CD4-positive, alpha-beta T cell treated with Interleukin-21 for 1 hour (primary cell): ENCODE data around the gene IGF2R.

Source experiments
- DNase-seq: peaks from one replicate; pipeline ENCODE4 v3.0.0-alpha.2; 2020

IGF2R gene

DNA sequence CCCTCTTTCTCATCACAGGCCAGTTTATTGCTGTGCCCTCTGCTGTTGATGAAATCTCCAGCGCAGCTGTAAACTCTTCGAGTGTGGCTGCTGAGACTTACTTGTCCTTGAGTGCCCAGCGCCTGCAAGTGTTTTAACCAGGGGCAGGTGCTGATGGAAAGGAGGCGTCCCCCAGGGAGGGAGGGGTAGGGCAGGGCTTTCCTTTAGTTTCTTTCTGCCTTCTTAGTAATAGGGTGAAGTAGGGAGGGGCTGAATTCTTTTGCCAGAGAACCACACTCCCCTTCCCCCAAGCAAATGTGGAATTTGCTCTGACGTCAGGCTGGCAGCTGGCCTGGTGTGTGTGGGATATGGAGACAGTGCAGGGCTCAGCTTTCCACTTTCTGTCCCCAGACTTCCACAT, 61.2 kb downstream of the IGF2R start:
- no peak for DNase-seq

DNA sequence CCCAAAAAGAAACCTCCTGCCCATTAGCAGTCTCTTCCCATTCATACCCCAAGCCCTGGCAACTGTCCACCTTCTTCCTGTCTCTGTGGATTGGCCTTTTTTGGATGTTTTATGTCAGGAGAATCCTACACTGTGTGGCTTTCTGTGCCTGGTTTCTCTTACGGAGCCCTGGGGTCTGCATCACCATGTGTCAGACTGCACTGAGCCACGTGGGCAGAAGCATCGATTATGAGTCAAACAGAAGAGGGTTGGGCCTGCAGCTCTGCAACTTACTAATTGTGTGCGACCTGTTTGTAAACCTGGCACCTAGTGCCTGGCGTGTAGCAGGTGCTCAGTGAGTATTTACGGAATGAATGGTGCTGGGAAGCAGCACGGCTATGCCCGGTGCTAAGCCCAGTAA, 62.6 kb downstream of the IGF2R start:
- DNase-seq = no peak

DNA sequence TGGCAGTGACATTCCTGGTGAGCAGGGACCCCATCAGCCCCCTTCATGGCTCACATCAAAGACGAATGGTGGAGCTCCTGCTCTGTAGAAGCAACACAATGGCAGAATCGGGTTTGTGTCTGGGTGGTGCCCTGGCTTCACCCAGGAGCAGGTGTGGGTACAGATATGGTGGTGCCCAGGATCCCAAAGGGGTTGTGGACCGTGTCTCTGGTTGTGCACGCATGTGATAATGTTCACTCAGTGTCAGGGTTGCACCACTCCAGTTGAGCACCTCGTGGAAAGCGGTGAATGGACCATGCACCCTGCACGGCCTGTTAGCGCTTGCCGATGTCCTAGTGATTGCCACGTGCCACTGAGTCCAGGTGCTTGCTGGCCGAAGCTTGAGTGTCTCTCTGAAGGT, 63.0 kb downstream of the IGF2R start:
- DNase-seq = no peak

DNA sequence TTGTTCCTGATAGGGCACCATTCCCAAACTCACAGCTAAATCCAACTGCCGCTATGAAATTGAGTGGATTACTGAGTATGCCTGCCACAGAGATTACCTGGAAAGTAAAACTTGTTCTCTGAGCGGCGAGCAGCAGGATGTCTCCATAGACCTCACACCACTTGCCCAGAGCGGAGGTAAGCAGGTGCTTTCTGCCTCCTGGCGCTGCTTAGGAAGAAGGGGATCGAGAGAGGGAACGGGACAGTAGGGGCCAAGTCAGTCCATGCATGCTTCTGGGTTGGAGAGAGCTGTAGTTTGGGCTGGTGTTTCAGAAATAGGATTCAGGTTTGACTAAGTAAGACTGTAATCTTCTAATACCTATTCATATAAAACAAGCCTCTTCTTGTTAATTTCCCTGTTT, 63.7 kb downstream of the IGF2R start:
- DNase-seq = no peak

DNA sequence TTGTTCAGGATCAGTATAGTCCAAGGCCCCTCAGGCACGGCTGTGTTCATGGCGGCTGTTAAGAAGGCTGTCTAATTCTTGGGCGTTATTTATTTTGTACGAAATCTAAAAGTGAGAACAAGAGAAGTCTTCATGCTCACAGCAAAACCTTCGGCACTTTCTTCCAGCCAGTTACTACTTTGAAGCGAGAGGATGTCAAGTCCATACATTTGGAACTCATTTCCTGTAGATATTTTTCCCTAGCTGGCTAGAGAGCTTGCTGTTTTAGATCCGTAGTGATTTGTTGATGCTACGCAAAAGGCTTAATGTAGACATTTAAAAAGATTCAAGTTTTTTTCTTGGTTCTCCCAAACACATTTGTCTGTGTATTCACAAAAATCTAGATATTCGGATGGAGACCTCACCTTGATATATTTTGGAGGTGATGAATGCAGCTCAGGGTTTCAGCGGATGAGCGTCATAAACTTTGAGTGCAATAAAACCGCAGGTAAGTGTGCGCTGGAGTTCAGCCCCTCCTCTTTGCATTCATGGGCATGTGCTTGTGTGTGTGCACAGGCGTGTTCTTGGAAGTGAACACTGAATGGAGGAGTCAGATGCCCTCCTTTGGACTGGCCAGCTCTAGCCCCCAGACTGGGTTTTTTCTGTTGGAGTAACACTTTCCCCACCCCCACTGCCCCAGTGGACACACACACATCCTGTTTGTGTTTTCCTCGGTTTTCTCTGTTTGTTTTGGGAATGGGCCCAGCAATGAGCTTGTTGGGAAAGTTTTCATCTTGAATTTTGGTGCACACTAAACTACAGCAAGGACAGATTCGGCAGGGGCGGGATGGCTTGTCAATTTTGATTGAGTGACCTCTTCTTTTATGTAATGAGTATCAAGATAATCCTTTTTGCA, 65.4 kb downstream of the IGF2R start:
- DNase-seq = no peak

DNA sequence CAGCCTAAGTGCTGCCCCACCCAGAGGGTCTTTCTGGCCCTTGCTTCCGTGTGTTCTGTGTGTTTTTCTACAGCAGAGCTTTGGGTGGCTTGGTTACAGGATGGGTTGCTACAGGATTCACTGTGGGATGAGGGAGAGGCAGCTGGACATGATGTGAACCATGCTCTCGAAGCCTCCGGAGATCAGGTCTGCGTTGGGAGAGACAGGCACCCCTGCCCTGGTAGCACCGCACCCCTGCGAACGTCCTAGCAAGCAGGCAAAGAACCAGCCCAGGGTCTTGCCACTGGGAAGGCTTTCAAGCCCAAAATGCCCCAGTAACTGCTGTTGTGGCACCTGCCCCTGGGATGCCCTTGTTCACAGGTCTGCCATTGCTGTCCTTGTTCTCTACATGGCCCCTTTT, 66.4 kb downstream of the IGF2R start:
- no peak for DNase-seq

DNA sequence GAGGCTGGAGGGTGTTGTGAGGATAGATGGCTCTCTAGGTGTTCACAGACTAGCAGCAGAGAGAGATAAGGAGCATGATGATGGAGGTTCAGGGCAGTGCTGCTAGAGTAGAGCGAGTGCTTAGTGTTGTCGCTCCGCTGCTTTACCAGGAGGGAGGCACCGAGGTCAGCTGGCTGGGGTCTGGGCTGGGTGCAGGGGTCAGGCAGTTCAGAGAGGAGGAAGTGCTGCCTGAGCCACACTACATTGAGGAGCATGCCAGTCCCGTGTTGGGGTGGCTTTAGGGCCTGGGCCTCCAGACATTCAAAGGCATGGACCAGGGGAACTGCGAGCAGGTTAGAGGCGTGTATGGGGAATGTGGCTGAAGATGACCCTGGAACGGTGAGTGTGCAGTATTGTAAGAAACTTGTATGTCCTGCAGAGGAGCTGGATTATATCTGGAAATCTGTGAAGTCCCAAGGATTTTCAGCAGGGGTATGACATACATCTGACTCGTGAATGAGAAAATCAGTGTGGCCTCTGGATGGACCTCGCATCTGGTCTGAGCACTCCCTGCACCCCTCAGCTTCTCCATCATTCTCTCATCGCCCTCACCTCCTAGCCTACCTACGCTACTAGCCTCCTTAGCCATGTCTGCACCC, 66.9 kb downstream of the IGF2R start:
- DNase-seq = no peak

DNA sequence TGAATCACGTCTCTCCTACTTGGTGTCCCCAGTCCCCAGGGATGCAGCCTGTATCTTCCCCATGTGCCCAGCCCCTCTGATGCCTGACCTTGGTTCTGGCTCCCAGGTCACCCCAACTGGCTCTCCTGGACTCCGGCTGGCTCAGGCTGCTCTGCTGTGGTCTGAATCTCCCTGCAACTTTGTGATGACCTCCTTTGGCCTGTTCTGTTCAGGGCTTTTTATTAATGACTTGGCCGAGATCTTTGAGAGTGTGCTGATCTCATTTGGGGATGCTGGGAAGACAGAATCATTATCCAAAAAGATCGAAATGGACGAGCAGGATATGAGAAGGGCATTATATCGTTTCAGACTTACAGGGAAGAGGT, 67.4 kb downstream of the IGF2R start:
- no peak for DNase-seq

DNA sequence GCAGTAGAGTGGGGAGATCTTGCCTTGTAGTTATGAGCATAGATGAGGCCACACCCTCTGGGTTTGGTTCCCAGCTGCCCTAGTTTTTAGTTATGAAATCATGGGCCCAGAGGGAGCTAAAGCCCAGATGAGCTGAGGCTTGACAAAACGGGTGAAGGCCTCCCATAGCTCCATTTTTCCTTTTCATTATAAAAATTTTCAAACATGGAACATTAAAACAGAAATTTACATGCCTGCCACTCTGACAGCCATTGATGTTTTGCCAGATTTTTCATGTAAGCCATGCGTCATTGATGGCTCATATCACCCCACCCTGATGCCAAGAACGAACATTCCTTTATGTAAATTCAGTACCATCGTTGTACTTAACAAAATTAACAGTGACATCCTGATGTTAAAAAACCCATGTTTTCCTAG, 67.9 kb downstream of the IGF2R start:
- no peak for DNase-seq

DNA sequence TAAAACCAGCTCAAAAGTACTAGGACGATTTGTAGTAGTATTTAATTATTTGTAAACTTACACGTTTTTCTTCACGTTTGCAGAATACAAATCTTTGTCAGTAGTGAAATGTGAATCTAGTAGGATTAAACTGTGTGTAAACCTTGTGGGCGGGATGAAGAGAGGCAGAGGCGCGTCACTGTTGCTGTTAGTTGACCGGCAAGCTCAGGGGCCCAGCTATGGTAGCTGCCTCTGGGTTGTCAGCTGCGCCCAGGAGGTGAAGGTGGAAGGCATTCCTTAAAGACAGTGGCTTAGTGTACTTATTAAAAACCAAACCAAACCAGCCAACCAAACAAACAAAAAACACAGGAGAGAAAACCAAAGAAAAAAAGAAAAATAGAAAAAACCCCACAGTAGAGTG, 69.6 kb downstream of the IGF2R start:
- DNase-seq = no peak

DNA sequence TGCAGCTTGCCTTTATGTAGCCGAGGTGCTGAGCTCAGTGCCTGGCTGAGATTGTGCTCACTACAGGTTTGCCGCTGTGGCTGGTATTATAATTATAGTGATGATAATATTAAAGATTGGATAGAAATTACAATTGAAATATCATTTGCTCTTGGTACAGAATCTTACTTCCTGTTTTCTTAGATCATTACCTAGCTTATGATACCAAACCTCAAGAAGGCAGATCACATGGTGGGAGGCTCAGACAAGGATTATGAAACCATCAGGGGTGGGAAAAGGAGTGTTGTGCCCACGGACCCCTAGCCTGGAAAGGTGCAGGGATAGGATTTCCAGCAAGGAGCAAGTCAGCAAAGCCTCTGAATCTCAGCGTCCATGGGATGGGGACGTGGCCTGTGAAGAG, 70.6 kb downstream of the IGF2R start:
- no peak for DNase-seq

DNA sequence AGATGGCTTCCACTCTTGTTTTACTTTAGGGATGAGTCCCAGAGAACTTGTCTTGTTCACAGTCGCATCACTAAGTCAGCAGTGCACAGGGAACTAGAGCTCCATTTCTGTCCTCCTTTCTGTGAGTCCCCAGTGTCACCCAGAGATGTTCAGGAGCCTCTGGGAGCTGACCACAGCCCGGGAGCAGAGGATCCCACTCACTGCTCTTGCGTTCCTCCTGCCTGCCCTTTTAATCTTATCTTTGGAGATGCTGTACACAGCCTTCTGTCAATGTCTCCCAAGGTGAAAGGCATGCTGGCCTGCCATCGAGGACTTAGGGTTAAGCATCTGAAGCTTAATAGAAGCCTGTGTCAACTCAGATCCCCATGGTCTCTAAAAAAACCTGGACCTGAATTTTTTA, 71.2 kb downstream of the IGF2R start:
- no peak for DNase-seq

DNA sequence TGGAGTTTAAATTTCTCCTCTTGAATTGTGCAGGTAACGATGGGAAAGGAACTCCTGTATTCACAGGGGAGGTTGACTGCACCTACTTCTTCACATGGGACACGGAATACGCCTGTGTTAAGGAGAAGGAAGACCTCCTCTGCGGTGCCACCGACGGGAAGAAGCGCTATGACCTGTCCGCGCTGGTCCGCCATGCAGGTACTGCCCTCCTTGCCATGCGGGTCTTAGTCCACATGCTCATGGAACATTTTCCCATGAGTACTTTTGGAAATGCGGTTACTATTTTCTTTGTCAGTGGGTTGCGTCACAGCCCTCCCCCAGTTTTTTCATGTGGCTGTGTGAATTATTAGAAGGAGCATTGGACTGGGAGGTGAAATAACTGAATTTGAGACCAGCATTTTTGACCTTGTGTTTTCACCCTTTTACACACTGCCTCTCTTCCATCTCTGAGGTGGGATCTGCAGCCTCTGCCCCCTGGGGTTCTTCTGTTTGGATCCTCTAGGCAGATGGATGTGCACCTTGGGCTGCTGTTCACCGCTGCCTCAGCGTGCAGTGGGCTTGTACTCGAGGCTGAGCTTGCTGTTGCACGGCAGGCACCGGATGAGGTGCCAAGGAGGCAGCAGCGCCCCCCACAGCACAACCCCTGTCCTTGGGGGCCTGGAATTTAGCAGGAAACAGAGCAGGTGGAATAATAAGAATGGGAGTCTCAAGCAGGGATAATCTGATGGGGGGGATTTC, 71.8 kb downstream of the IGF2R start:
- DNase-seq = no peak

DNA sequence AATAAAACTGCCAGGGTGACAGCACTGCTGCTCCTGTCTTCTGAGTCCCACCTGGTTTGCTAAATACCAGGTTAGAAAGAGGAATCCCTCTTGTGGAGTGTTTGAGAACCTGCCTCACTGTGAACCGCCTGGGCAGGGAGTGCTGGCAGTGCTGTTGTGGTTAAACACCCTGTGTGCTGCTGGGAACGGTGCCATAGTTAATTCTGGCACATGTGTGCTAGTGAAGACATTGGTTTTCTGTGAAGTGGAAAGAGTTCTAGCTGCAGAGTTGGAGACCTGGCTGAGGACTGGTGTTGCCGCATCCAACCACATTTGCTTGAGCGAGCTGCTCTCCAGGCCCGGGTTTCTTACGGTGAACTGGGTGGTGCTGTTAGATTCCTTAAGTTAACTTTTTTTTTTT, 72.7 kb downstream of the IGF2R start:
- no peak for DNase-seq

DNA sequence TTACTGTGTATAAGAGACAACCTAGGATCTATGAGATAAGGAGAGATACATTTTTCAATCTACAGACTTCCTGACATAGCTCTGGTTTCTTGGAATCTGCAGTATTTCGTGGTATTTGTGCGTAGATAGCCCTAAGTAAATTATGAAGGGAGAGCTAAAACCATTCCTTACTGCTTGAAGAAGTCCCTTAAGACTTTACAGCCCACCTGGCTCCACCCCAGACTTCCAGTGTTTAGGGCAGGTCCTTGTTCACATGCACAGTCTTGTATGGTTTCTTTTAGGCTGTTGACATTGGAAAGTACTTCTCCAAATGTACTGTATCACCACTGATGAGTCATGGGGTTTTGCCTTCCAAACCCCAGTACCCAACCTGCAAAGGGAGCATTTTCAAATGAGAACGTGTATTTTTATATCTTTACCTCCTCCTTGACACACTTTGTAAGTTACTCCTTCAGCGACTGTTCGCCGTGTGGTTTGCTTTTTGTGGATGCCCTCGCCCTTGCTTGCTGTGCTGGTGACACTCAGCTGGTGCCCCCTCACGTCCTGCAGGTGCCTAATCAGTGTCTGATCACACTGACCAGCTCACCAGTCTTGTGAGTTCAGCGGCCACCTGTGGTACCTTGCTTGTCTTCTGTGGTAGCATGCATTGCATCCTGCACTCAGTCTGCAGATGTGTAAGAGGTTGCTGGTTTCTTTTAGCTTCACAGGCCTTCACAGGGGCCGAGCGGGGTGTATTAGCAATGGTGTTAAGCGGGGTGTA, 73.3 kb downstream of the IGF2R start:
- DNase-seq = no peak

DNA sequence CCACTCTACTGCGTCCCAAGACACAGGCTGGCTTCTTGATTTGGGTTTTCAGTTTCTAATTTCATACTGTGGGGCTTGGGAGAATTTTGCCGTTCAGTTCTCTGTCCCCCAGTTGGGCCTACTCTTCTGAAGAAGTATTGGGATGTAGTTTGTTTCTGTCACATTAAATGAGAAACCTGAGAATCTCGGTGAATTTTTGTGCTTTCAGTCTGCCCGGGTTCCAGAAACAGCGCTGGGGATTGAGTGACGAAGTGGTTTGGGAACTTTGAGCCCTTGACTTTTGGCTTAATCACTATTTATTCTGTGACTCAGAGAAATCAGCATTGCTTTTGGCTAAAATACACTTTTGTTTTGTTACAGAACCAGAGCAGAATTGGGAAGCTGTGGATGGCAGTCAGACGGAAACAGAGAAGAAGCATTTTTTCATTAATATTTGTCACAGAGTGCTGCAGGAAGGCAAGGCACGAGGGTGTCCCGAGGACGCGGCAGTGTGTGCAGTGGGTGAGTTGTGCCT, 74.0 kb downstream of the IGF2R start:
- no peak for DNase-seq

DNA sequence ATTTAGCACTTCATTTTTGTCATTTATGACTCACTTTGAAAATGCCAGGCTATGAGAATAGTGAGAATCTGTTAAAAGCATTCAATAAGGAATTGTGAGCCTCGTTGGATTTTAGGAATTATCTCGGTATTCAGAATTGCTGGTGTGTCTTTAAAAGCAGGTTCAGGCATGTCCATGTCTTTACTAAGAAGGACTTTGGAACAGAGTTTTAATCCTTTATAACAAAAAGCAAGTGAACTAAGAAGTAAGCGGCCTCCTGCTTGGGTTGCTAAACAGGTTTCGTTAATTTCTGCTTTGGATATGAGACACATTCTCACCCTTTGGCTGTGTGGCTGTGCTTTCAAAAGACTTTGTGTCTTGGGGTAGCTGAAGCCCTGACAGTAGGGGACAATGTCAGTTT, 74.9 kb downstream of the IGF2R start:
- no peak for DNase-seq

DNA sequence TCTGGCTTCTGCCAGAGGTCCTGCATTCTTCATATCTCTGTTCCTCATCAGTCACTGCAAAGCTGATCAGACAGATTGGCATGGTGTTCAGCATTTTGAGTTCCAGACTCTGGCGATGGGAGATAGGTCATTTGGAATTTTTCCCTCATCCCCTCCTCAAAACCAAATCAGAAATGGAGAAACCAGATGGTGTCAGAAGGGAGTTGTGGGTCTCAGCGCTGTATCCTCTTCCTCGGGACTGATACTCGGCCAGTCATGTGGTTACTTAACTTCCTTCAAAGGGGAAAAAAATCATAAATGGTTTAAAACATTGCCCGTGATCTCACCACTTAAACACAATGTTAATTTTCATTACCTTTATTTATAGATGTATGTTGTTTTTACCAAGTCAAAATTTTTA, 75.8 kb downstream of the IGF2R start:
- no peak for DNase-seq

DNA sequence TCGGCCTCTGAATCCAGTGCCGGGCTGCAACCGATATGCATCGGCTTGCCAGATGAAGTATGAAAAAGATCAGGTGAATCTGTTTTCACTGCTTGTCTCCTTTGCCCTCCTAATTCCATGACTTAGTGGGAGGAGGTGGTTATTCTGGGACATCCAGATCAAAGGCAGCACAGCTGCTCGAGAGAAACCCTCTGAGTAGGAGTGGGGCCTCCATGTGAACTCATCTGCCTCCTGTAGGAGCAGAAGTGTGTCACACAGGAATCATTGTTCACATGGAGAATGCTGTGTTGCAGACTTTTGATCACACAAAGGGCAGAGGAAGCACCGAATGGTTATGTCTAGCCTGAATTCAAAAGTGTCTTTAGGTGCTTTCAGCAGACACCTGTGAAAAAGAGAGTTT, 79.6 kb downstream of the IGF2R start:
- no peak for DNase-seq

DNA sequence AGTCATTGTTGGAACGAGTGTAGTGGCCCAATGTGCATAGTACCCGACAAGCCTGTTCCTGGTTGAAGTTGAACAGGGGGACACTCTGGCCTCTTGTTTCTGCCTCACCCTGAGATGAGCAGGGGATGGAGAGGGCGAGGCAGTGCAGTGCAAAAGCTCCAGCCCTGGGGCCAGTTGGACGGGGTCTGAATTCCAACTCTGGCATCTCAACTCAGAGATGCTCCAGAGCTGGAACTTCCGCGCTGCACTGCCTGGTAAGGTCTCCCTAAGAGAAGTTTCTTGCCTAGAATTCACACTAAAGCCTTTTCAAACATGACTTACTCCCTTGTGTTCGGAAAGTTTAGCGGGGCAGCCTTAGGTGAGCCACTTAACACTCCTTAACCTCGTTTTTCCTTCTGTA, 80.5 kb downstream of the IGF2R start:
- no peak for DNase-seq

DNA sequence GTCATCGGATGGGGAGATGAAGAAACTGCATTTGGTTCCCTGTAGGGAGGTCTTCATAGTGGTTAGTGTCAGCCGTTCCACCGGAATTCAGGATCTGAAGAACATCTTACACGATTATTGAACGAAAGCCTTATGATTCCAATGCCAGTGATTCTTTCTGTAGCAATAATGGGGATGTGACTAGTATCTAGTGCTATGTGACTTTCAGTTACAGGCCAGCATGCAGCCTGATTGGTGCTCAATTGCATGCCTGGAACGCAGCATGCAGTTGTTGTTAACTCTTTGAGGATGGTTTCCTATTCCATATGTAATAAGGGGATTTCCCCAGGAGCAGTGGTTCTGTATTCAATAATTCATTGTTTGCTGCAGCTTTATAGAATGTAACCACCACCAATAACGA, 81.1 kb downstream of the IGF2R start:
- DNase-seq = no peak

DNA sequence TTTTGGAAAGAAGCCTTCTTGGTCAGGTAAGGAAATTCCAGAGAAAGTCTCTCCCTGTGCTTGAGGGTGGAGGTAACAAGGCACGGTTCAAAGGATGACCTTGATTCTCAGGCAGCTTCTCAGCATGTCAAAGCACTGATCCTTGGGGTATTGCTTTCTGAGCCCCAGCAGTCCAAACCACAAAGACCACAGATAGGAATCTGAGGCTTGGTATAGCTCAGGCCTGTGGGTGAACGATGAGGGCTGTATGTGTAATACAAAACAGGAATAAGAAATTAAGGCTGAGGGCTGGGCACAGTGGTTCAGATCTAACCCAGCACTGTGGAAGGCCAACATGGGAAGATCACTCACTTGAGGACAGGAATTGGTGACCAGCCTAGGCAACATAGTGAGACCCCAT, 82.5 kb downstream of the IGF2R start:
- DNase-seq = peak; percentile 10

DNA sequence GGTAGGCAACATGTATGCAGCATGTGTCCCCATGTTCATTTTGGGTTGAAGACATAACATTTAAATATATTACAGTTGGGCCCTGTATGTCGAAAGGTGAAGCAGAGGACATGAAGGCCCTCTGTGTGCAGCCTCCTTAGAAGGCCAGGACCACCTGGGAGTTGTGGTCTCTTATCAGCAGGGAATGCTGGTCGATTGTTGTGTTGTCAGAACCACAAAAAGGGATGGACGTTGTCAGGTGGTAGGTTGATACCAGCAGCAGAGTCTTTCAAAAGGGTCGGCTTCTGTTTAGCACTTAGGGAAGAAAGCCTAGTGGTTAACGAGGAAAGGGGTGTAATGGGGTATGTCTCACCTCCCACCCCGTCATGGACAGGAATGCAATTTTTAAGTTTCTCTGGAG, 85.4 kb downstream of the IGF2R start:
- no peak for DNase-seq
